ENCODE results near the gene SECTM1.

The SECTM1 gene

GRCh38 chr17:82299452-82299851 is 34.1 kb downstream of the SECTM1 start:
- no peak for DNase-seq (ENCODE audit: low read depth)

- DNase-seq (ENCODE audit: low read depth), result no peak
These were observed 34.8 kb downstream of the SECTM1 start for GRCh38 chr17:82298538-82299421.

- peak; percentile 95 for DNase-seq (ENCODE audit: low read depth)
These were observed 35.6 kb downstream of the SECTM1 start for GRCh38 chr17:82297714-82298537.

- peak; percentile 84 for DNase-seq (ENCODE audit: low read depth)
These were observed 36.3 kb downstream of the SECTM1 start for GRCh38 chr17:82297280-82297713.

- DNase-seq (ENCODE audit: low read depth), result no peak
These were observed 36.9 kb downstream of the SECTM1 start for GRCh38 chr17:82296511-82297279.

- DNase-seq (ENCODE audit: low read depth), result no peak
These were observed 38.1 kb downstream of the SECTM1 start for GRCh38 chr17:82295472-82295814.

GRCh38 chr17:82294064-82294773 is 39.3 kb downstream of the SECTM1 start:
- DNase-seq (ENCODE audit: low read depth), result no peak

GRCh38 chr17:82292251-82293154 is 41.1 kb downstream of the SECTM1 start:
- peak; percentile 84 for DNase-seq (ENCODE audit: low read depth)

- no peak for DNase-seq (ENCODE audit: low read depth)
These were observed 41.9 kb downstream of the SECTM1 start for GRCh38 chr17:82291582-82292250.

GRCh38 chr17:82287868-82288801 is 45.4 kb downstream of the SECTM1 start:
- DNase-seq (ENCODE audit: low read depth), result no peak

GRCh38 chr17:82287013-82287867 is 46.3 kb downstream of the SECTM1 start:
- DNase-seq (ENCODE audit: low read depth), result no peak

- DNase-seq (ENCODE audit: low read depth), result no peak
These were observed 48.4 kb downstream of the SECTM1 start for GRCh38 chr17:82285141-82285540.

GRCh38 chr17:82283208-82283749 is 50.3 kb downstream of the SECTM1 start:
- no peak for DNase-seq (ENCODE audit: low read depth)

GRCh38 chr17:82282239-82283207 is 51.0 kb downstream of the SECTM1 start:
- no peak for DNase-seq (ENCODE audit: low read depth)

- no peak for DNase-seq (ENCODE audit: low read depth)
These were observed 51.9 kb downstream of the SECTM1 start for GRCh38 chr17:82281502-82282238.

GRCh38 chr17:82281076-82281475 is 52.5 kb downstream of the SECTM1 start:
- no peak for DNase-seq (ENCODE audit: low read depth)

Data from stimulated activated CD8-positive, alpha-beta memory T cell treated with anti-CD3 and anti-CD28 coated beads, Interleukin-12 subunit alpha, Interleukin-12 subunit beta, amount 100 ng/mL, for 1 hour (primary cell).